ENCODE measurements around the gene AGT.

DNA sequence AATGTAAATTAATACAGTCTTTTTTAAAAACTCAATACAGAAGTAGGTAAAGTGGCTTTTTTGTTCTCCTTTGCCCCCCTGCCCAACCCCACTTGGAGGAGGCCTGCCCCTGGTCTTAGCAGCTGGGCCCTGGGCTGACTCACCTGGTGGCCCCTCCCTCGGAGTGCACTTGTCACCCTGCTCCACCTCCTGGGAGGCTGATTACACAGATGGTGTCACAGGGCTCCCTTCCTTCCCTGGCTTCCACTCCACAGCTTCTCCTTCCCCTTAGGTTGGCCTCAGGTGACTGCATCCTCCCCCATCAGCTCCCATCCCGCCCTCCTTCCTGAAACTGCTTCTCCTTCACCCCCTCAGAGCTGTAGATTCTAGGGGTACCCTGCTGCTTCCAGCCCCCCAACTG is 21.5 kb upstream of the AGT start:
- TF ChIP-seq POLR2AphosphoS5 (IDR thresholded peaks at IDR 0.05; ENCODE audit: low read depth, low read length) (no peak), POLR2A (IDR thresholded peaks at IDR 0.05; ENCODE audit: low read depth, low read length) (no peak), TAF1 (IDR thresholded peaks at IDR 0.05; ENCODE audit: borderline replicate concordance, low read depth, low read length) (no peak)

Data from GM12892 (cell line).